ENCODE results near the gene RABL6.

Gene RABL6

DNA sequence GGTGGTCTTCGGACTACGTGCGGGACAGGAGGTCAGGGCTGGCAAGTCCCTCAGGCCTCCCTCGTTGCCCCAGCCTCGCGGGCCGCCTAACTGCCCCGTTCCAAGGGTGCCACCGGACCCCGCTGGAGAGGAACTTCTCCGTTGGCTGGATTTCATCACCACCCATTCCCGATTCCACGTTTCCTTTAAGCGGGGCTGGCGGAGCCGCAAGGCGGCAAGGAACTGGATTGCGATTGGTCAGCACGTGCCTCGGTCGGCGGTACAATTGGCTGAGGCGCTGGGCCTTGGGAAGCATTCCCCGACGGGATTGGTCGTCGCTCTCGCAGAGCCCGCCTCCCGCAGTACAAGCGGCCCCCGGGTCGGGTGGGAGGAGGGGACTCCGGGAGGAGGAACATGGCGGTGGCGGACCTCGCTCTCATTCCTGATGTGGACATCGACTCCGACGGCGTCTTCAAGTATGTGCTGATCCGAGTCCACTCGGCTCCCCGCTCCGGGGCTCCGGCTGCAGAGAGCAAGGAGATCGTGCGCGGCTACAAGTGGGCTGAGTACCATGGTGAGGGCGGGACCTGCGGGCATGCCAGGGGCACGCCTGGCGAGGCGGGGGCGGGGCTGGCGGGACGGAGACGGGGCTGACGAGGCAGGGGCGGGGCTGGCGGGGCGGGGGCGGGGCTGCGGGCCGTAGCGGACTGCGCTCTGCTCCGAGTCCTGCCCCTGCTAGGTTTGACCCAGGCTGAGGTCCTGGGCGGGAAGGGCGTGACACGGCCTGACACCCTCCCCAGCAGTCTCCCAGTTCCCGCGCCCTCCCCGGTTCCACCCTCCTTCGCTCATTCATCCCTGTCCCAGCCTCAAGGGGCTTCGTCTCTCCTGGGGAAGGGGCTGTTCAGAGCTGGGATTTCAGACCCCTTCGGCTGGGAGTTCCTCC, 41.6 kb downstream of the RABL6 start, which contains the start of gene PHPT1:
Gene PHPT1, plus strand, starts transcription at position 372 of the 922 bp plus-strand sequence. Its CDS starts 22 bp downstream, at position 394.
- DNase-seq: peak; percentile 99

DNA sequence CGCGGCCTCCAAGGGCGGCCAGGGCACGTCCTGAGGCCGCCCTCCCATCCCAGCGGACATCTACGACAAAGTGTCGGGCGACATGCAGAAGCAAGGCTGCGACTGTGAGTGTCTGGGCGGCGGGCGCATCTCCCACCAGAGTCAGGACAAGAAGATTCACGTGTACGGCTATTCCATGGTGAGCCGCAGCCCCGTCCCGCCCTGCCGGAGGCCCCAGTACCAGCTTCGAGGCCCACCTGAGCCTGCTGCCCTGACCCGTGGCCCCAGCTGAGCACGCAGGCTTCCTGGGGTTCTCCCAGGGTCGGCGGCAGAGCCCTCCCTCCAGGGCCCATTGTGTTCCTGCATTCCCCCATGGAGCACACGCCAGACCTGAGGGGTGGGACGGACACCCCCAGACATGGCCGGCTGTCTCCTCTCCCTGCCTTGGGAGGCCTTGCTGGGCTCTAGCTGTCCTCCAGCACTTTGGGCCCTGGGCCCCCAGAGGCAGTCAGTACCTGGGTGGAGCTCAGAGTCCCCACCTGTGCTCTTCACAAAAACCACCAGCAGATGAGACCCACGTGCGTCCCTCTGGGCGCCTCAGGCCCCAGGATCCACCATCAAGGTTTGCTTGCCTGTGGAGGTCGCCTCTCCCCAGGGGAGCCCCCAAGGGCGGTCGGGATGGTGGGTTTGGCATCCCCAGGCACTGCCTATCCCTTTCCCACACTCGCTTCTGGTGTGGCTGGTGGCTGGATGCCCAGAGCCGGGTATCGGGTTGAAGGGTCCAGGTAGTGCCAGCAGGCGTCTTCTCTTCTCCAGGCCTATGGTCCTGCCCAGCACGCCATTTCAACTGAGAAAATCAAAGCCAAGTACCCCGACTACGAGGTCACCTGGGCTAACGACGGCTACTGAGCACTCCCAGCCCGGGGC, 42.5 kb downstream of the RABL6 start:
- no peak for DNase-seq

DNA sequence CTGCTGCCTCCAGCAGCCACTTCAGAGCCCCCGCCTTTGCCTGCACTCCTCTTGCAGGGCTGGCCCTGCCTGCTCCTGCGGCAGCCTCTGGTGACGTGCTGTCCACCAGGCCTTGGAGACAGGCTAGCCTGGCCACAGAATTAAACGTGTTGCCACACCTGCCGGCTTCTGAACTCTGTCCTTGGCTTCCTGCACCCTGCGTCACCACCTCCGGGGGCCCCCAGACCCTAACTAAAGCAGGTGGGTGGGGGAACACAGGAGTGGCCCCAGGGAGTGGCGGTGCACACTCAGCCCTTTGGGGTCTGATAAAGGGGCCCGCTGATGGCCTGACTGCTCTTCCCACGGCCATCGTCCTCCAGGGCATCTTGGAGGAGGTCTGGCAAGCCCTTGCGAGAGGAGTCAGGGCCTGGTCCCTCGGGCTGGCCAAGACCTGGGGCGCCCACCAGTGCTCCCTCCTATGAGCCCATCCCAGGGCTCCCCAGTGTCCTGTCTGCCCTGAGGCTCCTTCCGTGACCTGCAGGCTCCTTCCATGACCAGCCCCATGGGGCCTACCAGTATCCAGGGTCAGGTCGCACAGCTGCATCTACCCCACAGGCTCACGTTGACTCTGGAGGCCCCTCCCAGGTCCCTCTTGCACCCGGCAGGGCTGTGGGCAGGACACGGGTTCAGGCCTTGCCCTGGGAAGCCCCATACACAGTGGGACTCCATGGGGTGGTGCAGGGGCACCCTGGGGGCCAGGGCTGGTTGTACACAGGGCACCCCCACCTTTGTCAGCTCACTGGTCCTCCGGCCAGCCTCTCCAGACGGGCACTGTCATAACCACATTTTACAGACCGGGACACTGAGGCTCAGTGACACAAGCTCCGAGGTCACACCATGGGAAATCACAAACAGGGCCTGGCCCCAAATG, 43.4 kb downstream of the RABL6 start:
- no peak for DNase-seq

DNA sequence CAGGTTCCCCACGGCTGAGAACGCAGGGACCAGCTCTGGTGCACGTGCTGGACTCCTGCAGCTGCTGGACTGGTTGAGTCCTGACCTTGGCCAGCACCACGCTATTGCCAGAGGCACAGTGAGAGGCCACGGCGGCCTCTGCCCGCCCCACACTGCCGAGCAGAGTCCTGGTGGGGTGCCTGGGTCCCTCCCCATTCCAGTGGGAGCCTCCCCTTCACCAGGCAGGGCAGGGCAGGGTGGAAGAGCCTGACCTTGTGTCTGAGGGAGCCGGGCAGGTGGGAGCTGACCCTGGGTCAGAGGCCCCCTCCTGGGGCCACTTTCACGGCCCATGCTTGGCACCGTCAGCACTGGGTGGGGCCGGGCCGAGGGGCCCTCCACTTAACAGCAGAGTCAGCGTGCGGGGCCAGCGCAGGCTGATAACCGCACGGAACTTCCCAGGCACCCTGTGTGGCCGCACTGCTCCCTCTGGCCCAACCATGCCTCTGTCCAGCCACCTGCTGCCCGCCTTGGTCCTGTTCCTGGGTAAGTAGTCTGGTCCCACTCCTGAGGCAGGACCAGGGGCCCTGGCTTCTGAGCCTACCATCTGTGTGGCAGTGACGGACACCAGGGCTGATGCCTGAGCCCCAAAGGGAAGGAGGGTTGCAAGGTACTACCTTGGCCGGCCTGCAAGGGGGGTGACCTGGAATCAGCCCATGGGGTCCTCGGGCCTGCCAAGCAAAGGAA, 44.4 kb downstream of the RABL6 start, which contains the start of gene MAMDC4:
Gene MAMDC4, plus strand, starts transcription at position 406 of the 723 bp plus-strand sequence. Its CDS starts 71 bp downstream, at position 477.
- DNase-seq: no peak

DNA sequence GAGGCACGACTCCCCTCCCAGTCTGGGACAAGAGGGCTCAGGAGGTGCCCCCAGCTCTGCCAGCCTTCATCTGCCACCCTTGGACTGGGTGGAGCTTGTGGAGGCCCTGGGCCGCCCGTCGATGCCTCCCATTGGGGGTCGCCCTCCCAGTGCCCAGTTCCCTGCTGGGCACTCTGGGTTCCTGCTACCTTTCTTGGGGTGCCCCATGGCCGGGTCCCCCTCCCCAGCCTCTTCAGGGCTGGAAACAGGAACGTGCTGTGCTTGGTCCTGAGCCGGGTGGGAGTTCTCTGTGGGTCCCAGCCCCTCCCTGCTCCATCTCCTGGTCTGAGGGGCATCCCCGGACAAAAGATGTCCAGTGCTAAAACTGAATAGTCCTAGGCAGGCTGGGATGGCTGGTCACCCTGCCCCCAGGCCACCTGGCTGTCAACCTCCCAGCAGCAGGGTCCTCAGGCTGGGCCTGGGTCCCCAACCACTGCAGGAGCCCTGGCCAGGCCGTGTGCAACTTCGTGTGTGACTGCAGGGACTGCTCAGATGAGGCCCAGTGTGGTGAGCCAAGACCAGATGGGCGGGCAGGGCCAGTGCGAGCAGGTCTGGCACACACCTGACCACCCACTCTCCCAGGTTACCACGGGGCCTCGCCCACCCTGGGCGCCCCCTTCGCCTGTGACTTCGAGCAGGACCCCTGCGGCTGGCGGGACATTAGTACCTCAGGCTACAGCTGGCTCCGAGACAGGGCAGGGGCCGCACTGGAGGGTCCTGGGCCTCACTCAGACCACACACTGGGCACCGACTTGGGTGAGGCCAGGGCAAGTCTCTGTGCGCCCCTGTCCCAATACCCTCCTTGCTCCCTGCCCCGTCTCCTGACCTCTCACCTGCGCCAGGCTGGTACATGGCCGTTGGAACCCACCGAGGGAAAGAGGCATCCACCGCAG, 45.2 kb downstream of the RABL6 start:
- no peak for DNase-seq

DNA sequence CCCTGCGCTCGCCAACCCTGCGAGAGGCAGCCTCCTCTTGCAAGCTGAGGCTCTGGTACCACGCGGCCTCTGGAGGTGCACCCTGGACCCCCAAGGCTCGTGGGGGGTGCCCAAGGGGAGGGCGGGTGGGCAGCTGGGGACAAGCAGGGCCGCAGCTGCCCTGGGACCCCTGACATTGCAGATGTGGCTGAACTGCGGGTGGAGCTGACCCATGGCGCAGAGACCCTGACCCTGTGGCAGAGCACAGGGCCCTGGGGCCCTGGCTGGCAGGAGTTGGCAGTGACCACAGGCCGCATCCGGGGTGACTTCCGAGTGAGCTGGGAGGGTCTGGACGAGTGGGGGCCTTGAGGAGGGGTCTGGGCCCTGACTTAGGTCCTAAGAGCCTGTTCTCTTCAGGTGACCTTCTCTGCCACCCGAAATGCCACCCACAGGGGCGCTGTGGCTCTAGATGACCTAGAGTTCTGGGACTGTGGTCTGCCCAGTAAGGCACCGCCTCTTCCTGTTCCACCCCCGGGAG, 45.9 kb downstream of the RABL6 start:
- no peak for DNase-seq

DNA sequence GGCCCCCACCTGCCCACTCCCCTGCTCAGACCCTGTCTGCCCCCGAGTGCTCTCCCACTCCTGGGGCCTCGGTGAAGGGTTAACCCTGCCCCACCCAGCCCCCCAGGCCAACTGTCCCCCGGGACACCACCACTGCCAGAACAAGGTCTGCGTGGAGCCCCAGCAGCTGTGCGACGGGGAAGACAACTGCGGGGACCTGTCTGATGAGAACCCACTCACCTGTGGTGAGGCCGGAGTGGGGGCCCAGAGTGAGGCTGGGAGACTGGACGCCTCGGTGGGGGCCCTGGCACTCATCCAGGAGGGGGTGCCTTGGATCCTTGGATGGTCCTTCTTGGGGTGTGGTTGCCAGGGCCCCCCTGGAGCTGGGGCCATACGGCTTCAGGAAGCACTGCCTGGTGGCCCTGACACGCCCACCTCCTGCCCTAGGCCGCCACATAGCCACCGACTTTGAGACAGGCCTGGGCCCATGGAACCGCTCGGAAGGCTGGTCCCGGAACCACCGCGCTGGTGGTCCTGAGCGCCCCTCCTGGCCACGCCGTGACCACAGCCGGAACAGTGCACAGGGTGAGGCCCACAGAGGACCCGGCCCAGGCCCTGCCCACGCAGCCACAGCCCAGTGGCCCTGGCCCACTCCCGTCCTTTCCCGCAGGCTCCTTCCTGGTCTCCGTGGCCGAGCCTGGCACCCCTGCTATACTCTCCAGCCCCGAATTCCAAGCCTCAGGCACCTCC, 46.5 kb downstream of the RABL6 start:
- DNase-seq: no peak

DNA sequence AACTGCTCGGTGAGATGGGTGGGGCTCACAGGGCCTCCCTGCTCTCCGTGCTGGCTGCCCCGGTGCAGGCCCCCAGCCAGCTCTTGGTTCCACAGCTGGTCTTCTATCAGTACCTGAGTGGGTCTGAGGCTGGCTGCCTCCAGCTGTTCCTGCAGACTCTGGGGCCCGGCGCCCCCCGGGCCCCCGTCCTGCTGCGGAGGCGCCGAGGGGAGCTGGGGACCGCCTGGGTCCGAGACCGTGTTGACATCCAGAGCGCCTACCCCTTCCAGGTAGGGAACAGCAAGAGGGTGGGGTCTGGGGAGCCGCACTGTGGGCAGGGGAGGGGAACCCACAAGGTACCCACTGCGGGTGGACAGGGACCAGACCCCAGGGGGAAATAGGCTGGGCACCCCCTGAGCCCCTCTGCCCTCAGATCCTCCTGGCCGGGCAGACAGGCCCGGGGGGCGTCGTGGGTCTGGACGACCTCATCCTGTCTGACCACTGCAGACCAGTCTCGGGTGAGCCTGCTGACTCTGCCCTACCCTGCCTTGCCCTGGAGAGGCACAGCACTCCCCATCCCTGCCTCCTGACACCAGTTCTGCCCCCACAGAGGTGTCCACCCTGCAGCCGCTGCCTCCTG, 47.2 kb downstream of the RABL6 start:
- DNase-seq: no peak

DNA sequence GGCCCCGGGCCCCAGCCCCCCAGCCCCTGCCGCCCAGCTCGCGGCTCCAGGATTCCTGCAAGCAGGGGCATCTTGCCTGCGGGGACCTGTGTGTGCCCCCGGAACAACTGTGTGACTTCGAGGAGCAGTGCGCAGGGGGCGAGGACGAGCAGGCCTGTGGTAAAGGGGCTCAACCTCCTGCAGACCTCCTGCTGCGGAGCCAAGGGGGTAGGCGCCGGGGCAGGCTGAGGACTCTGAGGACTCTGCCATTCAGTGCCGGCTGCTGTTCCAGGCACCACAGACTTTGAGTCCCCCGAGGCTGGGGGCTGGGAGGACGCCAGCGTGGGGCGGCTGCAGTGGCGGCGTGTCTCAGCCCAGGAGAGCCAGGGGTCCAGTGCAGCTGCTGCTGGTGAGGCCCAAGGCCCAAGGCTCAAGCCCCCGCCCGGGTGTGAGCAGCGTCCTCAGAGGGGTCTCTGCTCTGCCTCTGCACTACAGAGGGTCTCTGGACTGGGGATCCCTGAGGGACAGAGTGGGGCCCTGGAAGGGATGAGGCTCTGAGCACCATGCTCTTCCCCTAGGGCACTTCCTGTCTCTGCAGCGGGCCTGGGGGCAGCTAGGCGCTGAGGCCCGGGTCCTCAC, 47.8 kb downstream of the RABL6 start:
- DNase-seq: no peak

DNA sequence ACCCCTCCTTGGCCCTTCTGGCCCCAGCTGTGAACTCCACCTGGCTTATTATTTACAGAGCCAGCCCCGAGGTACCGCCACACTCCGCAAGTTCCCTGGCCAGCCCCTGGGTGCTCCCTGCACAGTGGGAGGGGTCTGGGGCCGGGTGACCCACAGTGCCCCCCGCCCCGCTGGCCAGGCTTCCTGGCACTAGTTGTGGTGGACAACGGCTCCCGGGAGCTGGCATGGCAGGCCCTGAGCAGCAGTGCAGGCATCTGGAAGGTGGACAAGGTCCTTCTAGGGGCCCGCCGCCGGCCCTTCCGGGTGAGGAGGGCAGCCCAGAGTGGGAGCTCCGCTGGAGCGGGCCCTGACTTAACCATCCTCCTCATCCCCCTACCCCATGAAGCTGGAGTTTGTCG, 48.3 kb downstream of the RABL6 start:
- no peak for DNase-seq

DNA sequence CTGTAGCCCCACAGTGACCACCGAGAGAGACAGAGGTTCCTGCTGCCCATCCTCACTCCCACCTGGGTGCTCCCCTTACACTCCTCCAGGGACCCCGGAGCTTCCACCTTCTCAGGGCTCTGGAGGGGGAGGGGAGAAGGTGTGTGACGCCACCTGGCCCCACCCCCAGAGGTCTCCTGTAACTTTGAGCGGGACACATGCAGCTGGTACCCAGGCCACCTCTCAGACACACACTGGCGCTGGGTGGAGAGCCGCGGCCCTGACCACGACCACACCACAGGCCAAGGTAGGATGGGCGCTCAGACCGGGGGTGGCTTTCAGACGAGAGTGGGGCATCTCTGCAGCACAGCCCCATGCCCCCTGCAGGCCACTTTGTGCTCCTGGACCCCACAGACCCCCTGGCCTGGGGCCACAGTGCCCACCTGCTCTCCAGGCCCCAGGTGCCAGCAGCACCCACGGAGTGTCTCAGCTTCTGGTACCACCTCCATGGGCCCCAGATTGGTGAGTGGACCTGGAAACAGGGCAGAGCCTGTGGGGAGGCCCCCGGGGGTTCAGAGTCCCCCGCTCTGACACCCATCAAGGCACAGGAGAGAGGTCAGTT, 48.9 kb downstream of the RABL6 start:
- DNase-seq: no peak

DNA sequence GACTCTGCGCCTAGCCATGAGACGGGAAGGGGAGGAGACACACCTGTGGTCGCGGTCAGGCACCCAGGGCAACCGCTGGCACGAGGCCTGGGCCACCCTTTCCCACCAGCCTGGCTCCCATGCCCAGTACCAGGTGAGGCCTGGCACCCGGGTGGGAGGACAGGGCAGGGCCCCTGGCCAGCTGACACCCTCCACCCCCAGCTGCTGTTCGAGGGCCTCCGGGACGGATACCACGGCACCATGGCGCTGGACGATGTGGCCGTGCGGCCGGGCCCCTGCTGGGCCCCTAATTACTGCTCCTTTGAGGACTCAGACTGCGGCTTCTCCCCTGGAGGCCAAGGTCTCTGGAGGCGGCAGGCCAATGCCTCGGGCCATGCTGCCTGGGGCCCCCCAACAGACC, 49.4 kb downstream of the RABL6 start:
- DNase-seq: no peak

DNA sequence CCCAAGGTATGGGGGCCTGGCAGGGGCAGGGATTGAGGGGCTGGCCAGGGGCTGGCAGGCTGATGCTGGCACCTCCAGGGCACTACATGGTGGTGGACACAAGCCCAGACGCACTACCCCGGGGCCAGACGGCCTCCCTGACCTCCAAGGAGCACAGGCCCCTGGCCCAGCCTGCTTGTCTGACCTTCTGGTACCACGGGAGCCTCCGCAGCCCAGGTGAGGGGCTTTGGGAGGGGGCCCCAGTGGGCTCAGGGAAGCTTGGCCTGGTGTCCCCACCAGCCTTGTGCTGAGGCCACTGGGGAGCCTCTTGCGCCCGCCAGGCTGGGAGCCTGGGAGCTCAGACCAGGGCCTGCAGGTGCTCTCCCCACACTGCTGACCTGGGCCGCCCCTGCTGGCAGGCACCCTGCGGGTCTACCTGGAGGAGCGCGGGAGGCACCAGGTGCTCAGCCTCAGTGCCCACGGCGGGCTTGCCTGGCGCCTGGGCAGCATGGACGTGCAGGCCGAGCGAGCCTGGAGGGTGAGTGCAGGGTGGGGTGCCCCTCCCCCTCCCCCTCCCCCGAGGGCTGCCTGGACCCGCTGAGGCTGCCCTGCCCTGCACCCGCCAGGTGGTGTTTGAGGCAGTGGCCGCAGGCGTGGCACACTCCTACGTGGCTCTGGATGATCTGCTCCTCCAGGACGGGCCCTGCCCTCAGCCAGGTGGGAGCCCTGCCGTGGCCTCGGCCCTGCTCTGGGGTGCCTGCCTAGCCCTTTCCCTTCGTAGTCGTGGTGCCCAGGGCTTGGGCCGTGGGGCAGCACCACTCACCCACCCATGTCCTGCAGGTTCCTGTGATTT, 50.0 kb downstream of the RABL6 start:
- DNase-seq: no peak

DNA sequence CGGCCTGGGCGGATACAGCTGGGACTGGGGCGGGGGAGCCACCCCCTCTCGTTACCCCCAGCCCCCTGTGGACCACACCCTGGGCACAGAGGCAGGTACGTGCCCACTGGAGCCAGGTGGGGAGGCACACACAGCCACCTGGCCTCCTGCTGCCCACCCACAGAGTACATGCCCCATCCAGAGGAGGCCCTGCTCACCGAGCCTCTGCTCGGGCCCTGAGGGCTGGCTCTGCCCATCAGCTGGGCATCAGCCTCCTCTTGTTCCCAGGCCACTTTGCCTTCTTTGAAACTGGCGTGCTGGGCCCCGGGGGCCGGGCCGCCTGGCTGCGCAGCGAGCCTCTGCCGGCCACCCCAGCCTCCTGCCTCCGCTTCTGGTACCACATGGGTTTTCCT, 50.7 kb downstream of the RABL6 start:
- no peak for DNase-seq

DNA sequence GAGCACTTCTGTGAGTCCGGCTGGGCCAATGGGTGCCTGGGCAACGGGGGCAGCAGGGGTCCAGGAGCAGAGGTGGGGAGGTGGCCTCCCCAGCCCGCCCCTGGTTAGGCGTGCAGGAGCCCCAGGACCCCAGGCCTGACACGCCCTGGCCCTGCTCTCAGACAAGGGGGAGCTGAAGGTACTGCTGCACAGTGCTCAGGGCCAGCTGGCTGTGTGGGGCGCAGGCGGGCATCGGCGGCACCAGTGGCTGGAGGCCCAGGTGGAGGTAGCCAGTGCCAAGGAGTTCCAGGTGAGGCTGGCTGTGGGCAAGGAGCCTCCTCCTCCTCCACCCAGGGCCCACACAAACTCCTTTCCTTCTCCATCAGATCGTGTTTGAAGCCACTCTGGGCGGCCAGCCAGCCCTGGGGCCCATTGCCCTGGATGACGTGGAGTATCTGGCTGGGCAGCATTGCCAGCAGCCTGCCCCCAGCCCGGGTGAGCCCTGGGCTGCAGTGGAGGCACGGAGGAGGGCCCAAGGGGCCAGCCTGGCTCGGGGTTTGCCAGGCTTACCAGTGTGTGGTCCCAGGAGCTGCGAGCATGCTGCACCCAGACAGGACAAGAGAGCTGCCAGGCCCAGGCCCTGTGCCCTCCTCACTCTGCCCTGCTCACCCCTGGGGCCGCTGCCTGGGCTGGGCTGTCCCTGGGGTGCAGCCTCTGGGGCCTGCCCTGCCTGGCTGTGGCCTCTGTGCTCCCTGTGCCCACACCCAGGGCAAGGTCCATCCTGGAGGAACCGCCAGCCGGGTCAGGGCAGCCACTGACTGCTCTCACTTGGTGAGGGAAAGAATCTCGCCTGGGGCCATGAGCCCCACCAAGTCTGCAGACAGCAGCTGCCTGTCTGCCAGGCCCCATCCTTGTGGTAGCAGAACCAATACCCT, 51.4 kb downstream of the RABL6 start:
- no peak for DNase-seq

DNA sequence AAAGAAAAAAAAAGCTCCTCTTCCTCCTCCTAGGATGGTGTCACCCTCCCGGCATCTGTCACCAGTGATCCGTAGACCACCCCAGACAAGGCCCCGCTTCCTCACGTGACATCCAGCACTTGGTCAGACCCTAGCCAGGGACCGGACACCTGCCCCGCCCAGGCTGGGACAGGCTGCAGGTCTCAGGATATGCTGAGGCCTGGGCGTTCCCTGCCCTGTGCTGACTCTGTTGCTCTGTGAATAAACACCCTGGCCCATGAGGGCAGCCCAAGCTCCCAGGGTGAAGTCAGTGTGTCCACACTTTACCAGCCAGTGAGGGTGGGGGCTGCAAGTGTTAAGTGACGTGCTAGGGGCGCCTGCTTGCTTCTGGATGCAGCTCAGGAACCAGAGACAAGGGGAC, 52.8 kb downstream of the RABL6 start:
- DNase-seq: no peak
